Heart left ventricle (tissue), 16 donors: Measurements from ENCODE around the gene AGRN. TPM values are rescaled to one million over a fixed set of nuclear protein-coding genes. Genes with fewer than 3 reads are reported as not detected.
A peak's percentile ranks its signal among the peaks of the same experiment; 100 is the strongest.
"Not testable (repeated sequence)": the region's sequence is repeated elsewhere in the genome, so short reads cannot be mapped to it uniquely, and the experiment has no call there.

Experiments
- ATAC-seq, 4 donors: fragments of 200-7000 bp; cut with Tn5 transposase; one replicate each; pipeline ENCODE4 v1.9.1; 2020 to 2022; ENCODE audit warnings: moderate library complexity in 4 of 4, mild to moderate bottlenecking in 3 of 4, moderate number of reproducible peaks in 1 of 4
- DNase-seq, 5 donors: peaks; one replicate each; pipeline ENCODE4 v3.0.0-alpha.2; 2020
- H3K27ac ChIP-seq, 12 donors: fragments of 200-600 bp; sonication (generic) in 4 of 12; one replicate each; pipeline versions ENCODE4 v1.5.0 to v1.8.0; 2016 to 2022; ENCODE audit warnings: mild to moderate bottlenecking in 2 of 12
- H3K27me3 ChIP-seq, 9 donors: fragments of 200-600 bp; sonication (generic) in 2 of 9; one replicate each; pipeline versions ENCODE4 v1.5.1 to v1.8.0; 2016 to 2022; ENCODE audit warnings: mild to moderate bottlenecking in 3 of 9
- H3K36me3 ChIP-seq, 9 donors: fragments of 200-600 bp; sonication (generic) in 2 of 9; one replicate each; pipeline versions ENCODE4 v1.5.0 to v1.8.0; 2018 to 2022; ENCODE audit warnings: mild to moderate bottlenecking in 2 of 9
- H3K4me1 ChIP-seq, 12 donors: fragments of 200-600 bp; sonication (generic) in 4 of 12; one replicate each; pipeline versions ENCODE4 v1.5.0 to v1.8.0; 2016 to 2022; ENCODE audit warnings: mild to moderate bottlenecking in 3 of 12
- H3K4me3 ChIP-seq, 12 donors: fragments of 200-600 bp; sonication (generic) in 4 of 12; one replicate each; pipeline versions ENCODE4 v1.5.0 to v1.8.0; 2017 to 2022; ENCODE audit warnings: mild to moderate bottlenecking in 9 of 12, moderate library complexity in 4 of 12
- H3K9me3 ChIP-seq, 12 donors: fragments of 200-600 bp; sonication (generic) in 4 of 12; one replicate each; pipeline versions ENCODE4 v1.5.0 to v1.8.0; 2016 to 2022; ENCODE audit warnings: mild to moderate bottlenecking in 1 of 12
- POLR2A ChIP-seq, 2 donors: fragments of 450-650 bp; IDR thresholded peaks; one replicate each; pipeline ENCODE4 v1.6.1; 2017; ENCODE audit warnings: antibody characterized with exemption in 2 of 2, mild to moderate bottlenecking in 2 of 2, moderate library complexity in 2 of 2
- WGBS, 4 donors: extraction: QIAGEN DNeasy Blood & Tissue Kit in 2 of 4; methylation state at CpG; one replicate each; pipeline versions ENCODE4 v1.1.5 to v1.1.7; 2013 to 2018; 5-methylcytosine and 5-hydroxymethylcytosine counted together
- intact Hi-C, 10 donors: fragments of 100-400 bp; cut with DNase I; formaldehyde crosslinking; loops; one replicate each; pipeline versions ENCODE4 v1.11.1 to v1.14.2; 2022
- polyA plus RNA-seq, 2 donors: library from polyadenylated mRNA; stranded (reverse); fragments of 200-250 nt; gene quantifications; one replicate each; pipeline ENCODE4 v1.2.3, GENCODE V29; 2013
- total RNA-seq, 9 donors: library from RNA; depleted of rRNA in 2 of 9; stranded (reverse); fragments of >200 nt in 2 of 9; fragmentation: NEBNext Ultra II Directional in 3 of 9; extraction: Animal tissue kit (Norgen Biotek cat#: 25700) in 3 of 9; gene quantifications; one replicate each; pipeline versions ENCODE4 v1.1.0 to v1.2.4, GENCODE V29; 2016 to 2023
- TF ChIP-seq, protein P1 (sequence below), 12 donors: fragments of 200-600 bp; sonication (generic) in 4 of 12; IDR thresholded peaks; one replicate each; pipeline versions ENCODE4 v1.5.0 to v1.8.0; 2018 to 2022; ENCODE audit warnings: antibody characterized with exemption in 12 of 12, mild to moderate bottlenecking in 5 of 12
- donor health status: ischemic (EF 13 %, LVEDD 7.1; RV severe dilation, severe dysfunction).
- donor health status: healthy with polysubstance abuse.
- donor health status: DM: no; HTN: yes; CAD: no.
- donor health status: DM: no; HTN: no; CAD: no.
- donor health status: ischemic (EF 25% LVEDD 6.9; RV normal size, moderate dysfunction).
- donor health status: ischemic (EF 25% LVEDD 5.7; RV mildly dilated, moderate dysfunction).
- donor health status: healthy.
- donor health status: DM: yes; HTN: yes; CAD: no.
- donor health status: ischemic (EF 35%, LVEDD 5.7; RV mildly dilated, moderate dysfunction).
- donor health status: nonischemic (EF 11% LVEDD 7.7; RV severe dilation, severe dysfunction).
- donor health status: DM: yes; HTN: yes; CAD: no.
- donor health status: PGD.
- donor health status: ischemic (EF 29% LVEDD 5.4; RV normal size, mild dysfunction).
- donor health status: nonischemic (EF 23%, LVEDD 6.1; RV moderate dilation, normal function).

Gene AGRN
- total and polyA plus RNA-seq, 11 donors, result 9.7 to 45.7 (median 18.6) TPM

DNA sequence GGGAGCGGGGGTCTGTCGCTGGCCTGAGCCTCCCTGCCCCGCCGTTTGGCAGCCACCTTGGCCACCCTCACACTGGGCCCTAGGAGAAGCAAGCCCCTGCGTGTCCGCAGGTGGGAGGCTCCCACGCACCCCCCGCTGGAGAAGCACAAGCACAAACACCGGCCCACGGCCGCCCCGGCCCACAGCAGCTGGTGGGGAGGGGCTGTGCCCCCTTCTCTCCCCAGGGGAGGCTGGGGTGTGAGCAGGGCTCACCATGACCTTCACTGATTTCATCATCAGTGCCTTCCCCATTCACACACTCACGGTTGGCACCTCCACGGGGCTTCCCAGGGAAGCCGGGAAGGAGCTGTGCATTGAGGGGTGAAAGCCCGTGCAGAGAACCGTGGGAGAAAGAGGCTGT lies 7.9 kb downstream of the AGRN start:
- WGBS, 4 donors, result 84 to 89% (median 87%) methylated on average over 7 to 17 of the region's 17 CpGs
- Histone ChIP-seq H3K27ac (no peak overlapping the region), H3K4me1 (peaks cover 0 to 47% (median 25%) of the 10 kb centered on the region in 12 donors), H3K27me3 (peaks cover 0 to 10% (median 0%) of the 10 kb centered on the region in 9 donors), H3K36me3 (no peaks in the 10 kb centered on the region), H3K4me3 (no peak overlapping the region), H3K9me3 (no peaks in the 10 kb centered on the region)
- intact Hi-C loops, result loop anchor here in 1 of 10 donors (5.0 kb wide), 1 partner anchor 35 kb away; no protein-coding TSS in a partner anchor
- no peak for DNase-seq
- TF ChIP-seq POLR2A (IDR thresholded peaks at IDR 0.05), result no peak
- TF ChIP-seq, protein P1, sequence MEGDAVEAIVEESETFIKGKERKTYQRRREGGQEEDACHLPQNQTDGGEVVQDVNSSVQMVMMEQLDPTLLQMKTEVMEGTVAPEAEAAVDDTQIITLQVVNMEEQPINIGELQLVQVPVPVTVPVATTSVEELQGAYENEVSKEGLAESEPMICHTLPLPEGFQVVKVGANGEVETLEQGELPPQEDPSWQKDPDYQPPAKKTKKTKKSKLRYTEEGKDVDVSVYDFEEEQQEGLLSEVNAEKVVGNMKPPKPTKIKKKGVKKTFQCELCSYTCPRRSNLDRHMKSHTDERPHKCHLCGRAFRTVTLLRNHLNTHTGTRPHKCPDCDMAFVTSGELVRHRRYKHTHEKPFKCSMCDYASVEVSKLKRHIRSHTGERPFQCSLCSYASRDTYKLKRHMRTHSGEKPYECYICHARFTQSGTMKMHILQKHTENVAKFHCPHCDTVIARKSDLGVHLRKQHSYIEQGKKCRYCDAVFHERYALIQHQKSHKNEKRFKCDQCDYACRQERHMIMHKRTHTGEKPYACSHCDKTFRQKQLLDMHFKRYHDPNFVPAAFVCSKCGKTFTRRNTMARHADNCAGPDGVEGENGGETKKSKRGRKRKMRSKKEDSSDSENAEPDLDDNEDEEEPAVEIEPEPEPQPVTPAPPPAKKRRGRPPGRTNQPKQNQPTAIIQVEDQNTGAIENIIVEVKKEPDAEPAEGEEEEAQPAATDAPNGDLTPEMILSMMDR (IDR thresholded peaks at IDR 0.05), result no peak
- ATAC-seq, result no peak

DNA sequence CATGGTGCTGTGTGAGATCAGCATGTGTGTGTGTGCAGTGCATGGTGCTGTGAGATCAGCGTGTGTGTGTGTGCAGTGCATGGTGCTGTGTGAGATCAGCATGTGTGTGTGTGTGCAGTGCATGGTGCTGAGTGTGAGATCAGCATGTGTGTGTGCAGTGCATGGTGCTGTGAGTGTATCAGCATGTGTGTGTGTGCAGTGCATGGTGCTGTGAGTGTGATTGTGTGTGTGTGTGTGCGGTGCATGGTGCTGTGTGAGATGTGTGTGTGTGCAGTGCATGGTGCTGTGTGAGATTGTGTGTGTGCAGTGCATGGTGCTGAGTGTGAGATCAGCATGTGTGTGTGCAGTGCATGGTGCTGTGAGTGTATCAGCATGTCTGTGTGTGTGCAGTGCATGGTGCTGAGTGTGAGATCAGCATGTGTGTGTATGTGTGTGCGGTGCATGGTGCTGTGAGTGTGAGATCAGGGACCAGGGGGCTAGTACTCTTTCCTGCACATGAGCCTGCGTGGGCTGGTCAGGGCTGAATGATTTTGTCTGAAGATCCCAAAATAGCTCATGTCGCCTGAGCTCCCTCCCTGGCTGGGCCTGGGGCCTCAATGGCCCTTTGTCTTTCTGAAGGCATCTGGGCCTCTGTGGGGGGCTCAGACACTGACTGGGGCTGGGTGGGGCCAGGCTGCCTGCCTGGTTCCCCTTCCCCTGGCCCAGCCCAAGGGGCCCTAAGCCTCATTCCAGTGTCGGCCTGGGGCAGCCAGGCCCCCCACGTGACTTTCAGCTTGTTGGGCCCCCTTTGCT lies 11.1 kb downstream of the AGRN start:
- not testable (repeated sequence) for H3K36me3 ChIP-seq, H3K9me3 ChIP-seq, H3K4me3 ChIP-seq, DNase-seq, ATAC-seq, H3K27ac ChIP-seq
- Histone ChIP-seq H3K4me1 (peaks cover 3 to 38% (median 15%) of the 10 kb centered on the region in 12 donors), H3K27me3 (peaks cover 0 to 38% (median 0%) of the 10 kb centered on the region in 9 donors)
- intact Hi-C loops, result loop anchor here in 3 of 10 donors (5.0 to 10.0 kb wide), 4 partner anchors 84 to 334 kb away; partner anchors contain the start of gene C1orf159 (in 1 of the 3)
- WGBS, 4 donors, result 63 to 77% (median 75%) methylated on average over 6 to 7 of the region's 7 CpGs

DNA sequence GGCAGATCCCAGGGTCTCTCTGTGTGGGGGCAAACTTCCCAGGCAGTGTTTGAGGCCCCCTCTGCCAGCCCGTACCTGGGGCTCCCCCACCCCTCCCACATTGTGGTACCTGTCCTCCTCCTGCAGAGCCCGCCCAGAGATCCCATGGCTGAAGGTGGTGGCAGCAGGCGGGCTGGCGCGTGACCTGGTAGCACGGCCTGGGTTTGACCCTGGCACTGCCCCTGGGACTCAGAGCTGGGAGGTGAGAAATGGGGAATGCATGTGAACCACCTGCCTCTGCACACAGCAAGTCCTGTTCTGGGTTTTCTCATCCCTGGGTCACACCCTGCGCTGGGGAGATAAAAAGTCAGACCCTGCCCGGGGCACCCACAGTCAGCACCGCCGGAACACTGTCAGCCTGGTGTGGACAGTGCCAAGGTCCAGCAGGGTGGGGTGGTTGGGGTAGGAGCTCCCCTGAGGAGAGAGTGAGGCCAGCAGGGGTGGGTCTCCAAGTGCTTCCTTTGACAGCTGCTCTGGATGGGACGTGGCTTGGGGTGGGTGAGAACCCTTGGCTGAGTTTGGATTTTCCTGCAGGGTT lies 11.8 kb downstream of the AGRN start:
- no peak for ATAC-seq
- H3K27me3 ChIP-seq, result peaks cover 0 to 40% (median 0%) of the 10 kb centered on the region in 9 donors
- WGBS, 4 donors, result 82 to 91% (median 85%) methylated on average over 3 to 11 of the region's 11 CpGs

DNA sequence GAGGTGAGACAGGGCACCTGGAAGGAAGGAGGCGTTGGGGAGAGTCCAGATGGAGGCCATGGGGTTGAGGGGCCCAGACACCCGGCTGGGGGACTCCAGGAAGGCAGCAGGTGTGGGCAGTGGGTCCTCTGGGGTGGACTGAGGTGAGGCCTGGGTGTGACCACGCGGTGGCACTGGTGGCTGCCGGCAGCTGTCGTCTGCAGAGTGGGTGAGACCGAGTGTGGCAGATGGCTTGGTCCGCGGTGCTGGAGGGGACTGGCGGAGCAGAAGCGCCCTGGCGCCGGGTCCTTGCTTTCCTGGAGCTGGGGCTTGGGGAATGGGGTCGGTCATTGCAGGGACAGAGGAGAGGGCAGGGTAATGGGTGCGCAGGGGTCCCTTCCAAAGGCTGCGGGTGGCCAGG lies 12.5 kb downstream of the AGRN start:
- Histone ChIP-seq H3K27me3 (peaks cover 0 to 45% (median 0%) of the 10 kb centered on the region in 9 donors), H3K9me3 (no peaks in the 10 kb centered on the region), H3K27ac (no peak overlapping the region), H3K4me3 (peak overlapping the region in 10 of 12 donors; percentile 31 to 61 (median 53)), H3K4me1 (peaks cover 3 to 26% (median 14%) of the 10 kb centered on the region in 12 donors), H3K36me3 (no peaks in the 10 kb centered on the region)
- no peak for DNase-seq
- 33 to 52% (median 34%) methylated on average over 10 to 16 of the region's 16 CpGs for WGBS, 4 donors
- intact Hi-C loops, result loop anchor here in 4 of 10 donors (2.0 to 10.0 kb wide), 5 partner anchors 82 to 332 kb away; partner anchors contain the start of gene C1orf159 (in 1 of the 4)
- ATAC-seq, result peak; percentile 60 to 75 (median 66)
- TF ChIP-seq, protein P1 (IDR thresholded peaks at IDR 0.05), result no peak
- TF ChIP-seq POLR2A (IDR thresholded peaks at IDR 0.05), result no peak

More for the DNA sequence above, 11.8 kb downstream of the AGRN start:
- Histone ChIP-seq H3K36me3 (no peaks in the 10 kb centered on the region), H3K4me3 (no peak overlapping the region), H3K27ac (no peak overlapping the region), H3K9me3 (no peaks in the 10 kb centered on the region), H3K4me1 (peaks cover 3 to 31% (median 14%) of the 10 kb centered on the region in 12 donors)
- intact Hi-C loops, result loop anchor here in 4 of 10 donors (2.0 to 10.0 kb wide), 5 partner anchors 83 to 333 kb away; partner anchors contain the start of gene C1orf159 (in 1 of the 4)
- no peak for DNase-seq
- TF ChIP-seq POLR2A (IDR thresholded peaks at IDR 0.05), result no peak
- TF ChIP-seq, protein P1 (IDR thresholded peaks at IDR 0.05), result no peak
